Fibroblast of lung (primary cell): ENCODE measurements around the gene BCDIN3D. TPM values are rescaled to one million over a fixed set of nuclear protein-coding genes. Genes with fewer than 3 reads are reported as not detected.

Experiments used
- DNase-seq, 2 donors: peaks; one replicate each; pipeline versions ENCODE4 v3.0.0 to v3.0.0-alpha.2; 2010; ENCODE audit warnings: low read depth in 2 of 2
- H2AFZ ChIP-seq: 2 replicates; pipeline ENCODE4 v1.5.1; 2012; ENCODE audit warnings: low read length, control low read depth, inconsistent platforms
- H3K27ac ChIP-seq: 2 replicates; pipeline ENCODE4 v1.5.1; 2011; ENCODE audit warnings: low read length, control low read depth; ENCODE audit not compliant: insufficient read depth
- H3K27me3 ChIP-seq: 2 replicates; pipeline ENCODE4 v1.5.1; 2011; ENCODE audit warnings: mild to moderate bottlenecking, low read length; ENCODE audit not compliant: control insufficient read depth, insufficient read depth
- H3K36me3 ChIP-seq: 2 replicates; pipeline ENCODE4 v1.5.1; 2011; ENCODE audit warnings: low read length; ENCODE audit not compliant: control insufficient read depth, insufficient read depth
- H3K4me1 ChIP-seq: 2 replicates; pipeline ENCODE4 v1.5.1; 2011; ENCODE audit warnings: low read length; ENCODE audit not compliant: control insufficient read depth, insufficient read depth; ENCODE audit errors: extremely low read depth
- H3K4me2 ChIP-seq: 2 replicates; pipeline ENCODE4 v1.5.1; 2011; ENCODE audit warnings: low read length, control low read depth; ENCODE audit not compliant: insufficient read depth; ENCODE audit errors: extremely low read depth
- H3K4me3 ChIP-seq, 4 experiments: fragments of 200-600 bp in 1 of 4; sonication (generic) in 1 of 4; replicated peaks in 1 of 4; 2 replicates each; pipeline ENCODE4 v1.5.1; 2011 to 2016; ENCODE audit warnings: low read length in 4 of 4, low read depth in 3 of 4, mild to moderate bottlenecking in 3 of 4, control low read depth in 2 of 4, inconsistent platforms in 1 of 4, mixed read lengths in 1 of 4; ENCODE audit not compliant: insufficient read depth in 1 of 4; ENCODE audit errors: control extremely low read depth in 1 of 4
- H3K79me2 ChIP-seq: 2 replicates; pipeline ENCODE4 v1.5.1; 2012; ENCODE audit warnings: mild to moderate bottlenecking, low read length, inconsistent platforms; ENCODE audit not compliant: control insufficient read depth, insufficient read depth
- H3K9ac ChIP-seq: 2 replicates; pipeline ENCODE4 v1.5.1; 2011; ENCODE audit warnings: mild to moderate bottlenecking, low read length, control low read depth; ENCODE audit not compliant: insufficient read depth
- H3K9me3 ChIP-seq: 2 replicates; pipeline ENCODE4 v1.5.1; 2012; ENCODE audit warnings: low read depth, low read length; ENCODE audit not compliant: control insufficient read depth, insufficient read depth
- H4K20me1 ChIP-seq: 2 replicates; pipeline ENCODE4 v1.5.1; 2011; ENCODE audit warnings: low read length; ENCODE audit not compliant: control insufficient read depth, insufficient read depth; ENCODE audit errors: extremely low read depth
- CTCF ChIP-seq, 2 donors: IDR thresholded peaks in 1 of 2; conservative IDR thresholded peaks in 1 of 2; 1 replicate in 1 of 2; 2 replicates in 1 of 2; pipeline ENCODE4 v1.5.1; 2011 to 2012; ENCODE audit warnings: low read length in 2 of 2, control low read depth in 1 of 2, inconsistent platforms in 1 of 2, low read depth in 1 of 2, mild to moderate bottlenecking in 1 of 2
- EZH2 ChIP-seq: IDR thresholded peaks from 2 replicates; pipeline ENCODE4 v1.5.1; 2012; ENCODE audit warnings: low read length, control low read depth, mild to moderate bottlenecking; ENCODE audit errors: missing control alignments
- polyA plus RNA-seq, 2 donors: library from polyadenylated mRNA; depleted of rRNA in 1 of 2; stranded (reverse) in 1 of 2; unstranded in 1 of 2; fragments of >200 nt; gene quantifications; 2 replicates each; pipeline ENCODE4 v1.2.1, GENCODE V29; 2011 to 2012; ENCODE audit warnings: missing spikeins in 1 of 2
- total RNA-seq: library from RNA; depleted of rRNA; stranded (reverse); fragments of >200 nt; gene quantifications from 2 replicates; pipeline ENCODE4 v1.2.1, GENCODE V29; 2014

The BCDIN3D gene
- total and polyA plus RNA-seq, 2 donors (not counting 1 experiment from before 2014, with no cell fraction given), result 3.2 to 4.5 TPM

- TF ChIP-seq CTCF (conservative IDR thresholded peaks at IDR 0.05 in 1 of 2, IDR thresholded peaks at IDR 0.05 in 1 of 2; ENCODE audit: low read depth in 1 of 2, low read length in 2 of 2), result no peak
- TF ChIP-seq EZH2, result no peak
- Histone ChIP-seq H3K9me3 (no peaks in the 10 kb centered on the region), H3K27ac (no peak overlapping the region), H2AFZ (no peak overlapping the region), H3K4me2 (no peak overlapping the region), H3K27me3 (peaks cover 21% of the 10 kb centered on the region), H3K4me1 (no peaks in the 10 kb centered on the region), H3K4me3 (no peak overlapping the region), H4K20me1 (no peaks in the 10 kb centered on the region), H3K9ac (no peak overlapping the region), H3K36me3 (no peaks in the 10 kb centered on the region), H3K79me2 (no peaks in the 10 kb centered on the region)
- DNase-seq, result no peak
These were observed 43.0 kb upstream of the BCDIN3D start for GRCh38 chr12:49885663-49886461.

GRCh38 chr12:49885118-49885517 is 42.2 kb upstream of the BCDIN3D start:
- H3K27me3 ChIP-seq, result peaks cover 21% of the 10 kb centered on the region
- no peak for DNase-seq
- H3K4me2 ChIP-seq, result no peak overlapping the region
- no peaks in the 10 kb centered on the region for H3K9me3 ChIP-seq
- no peaks in the 10 kb centered on the region for H3K79me2 ChIP-seq
- H3K9ac ChIP-seq, result no peak overlapping the region
- H3K4me1 ChIP-seq, result no peaks in the 10 kb centered on the region
- no peaks in the 10 kb centered on the region for H4K20me1 ChIP-seq
- TF ChIP-seq EZH2 (no peak), CTCF (conservative IDR thresholded peaks at IDR 0.05 in 1 of 2, IDR thresholded peaks at IDR 0.05 in 1 of 2; ENCODE audit: low read depth in 1 of 2, low read length in 2 of 2) (no peak)
- no peak overlapping the region for H2AFZ ChIP-seq
- H3K4me3 ChIP-seq, result no peak overlapping the region
- H3K36me3 ChIP-seq, result no peaks in the 10 kb centered on the region
- no peak overlapping the region for H3K27ac ChIP-seq

- H3K79me2 ChIP-seq, result no peaks in the 10 kb centered on the region
- H2AFZ ChIP-seq, result no peak overlapping the region
- H3K36me3 ChIP-seq, result no peaks in the 10 kb centered on the region
- no peak for DNase-seq
- no peak overlapping the region for H3K27ac ChIP-seq
- no peak overlapping the region for H3K4me3 ChIP-seq
- TF ChIP-seq CTCF (conservative IDR thresholded peaks at IDR 0.05 in 1 of 2, IDR thresholded peaks at IDR 0.05 in 1 of 2; ENCODE audit: low read depth in 1 of 2, low read length in 2 of 2), result no peak
- TF ChIP-seq EZH2, result no peak
- H3K9ac ChIP-seq, result no peak overlapping the region
- H3K4me1 ChIP-seq, result no peaks in the 10 kb centered on the region
- no peaks in the 10 kb centered on the region for H3K9me3 ChIP-seq
- peaks cover 16% of the 10 kb centered on the region for H3K27me3 ChIP-seq
- H3K4me2 ChIP-seq, result no peak overlapping the region
- no peaks in the 10 kb centered on the region for H4K20me1 ChIP-seq
These were observed 40.1 kb upstream of the BCDIN3D start for GRCh38 chr12:49882851-49883464.
